NCI-H2196 treated with DMSO at 0.1 percent for 48 hours (cell line): ENCODE measurements around the gene PRH1.

Source experiments
- DNase-seq: peaks from one replicate; lab custom pipeline; 2025; ENCODE audit not compliant: unreplicated experiment; lab: John Stamatoyannopoulos, UW

PRH1 gene

GRCh38 chr12:10842862-10843261, 41.2 kb downstream of the PRH1 start:
- DNase-seq: no peak

GRCh38 chr12:10838461-10838860, 45.6 kb downstream of the PRH1 start:
- DNase-seq: no peak
